ENCODE data around the gene COL5A2. TPM values are rescaled to one million over a fixed set of nuclear protein-coding genes. Genes with fewer than 3 reads are reported as not detected.
A peak's percentile ranks its signal among the peaks of the same experiment; 100 is the strongest.

COL5A2 gene
- polyA plus RNA-seq, 1 donor (not counting 4 experiments of a cell fraction or from before 2014, with no cell fraction given) = 7.2 TPM

- H3K4me1 ChIP-seq (ENCODE audit: control insufficient read depth, extremely low read depth, insufficient read depth, low read length) = peaks cover 7% of the 10 kb centered on the region
- H3K27me3 ChIP-seq (ENCODE audit: control insufficient read depth, extremely low read depth, insufficient read depth, low read length) = no peaks in the 10 kb centered on the region
- FAIRE-seq = no peak
- H2AFZ ChIP-seq (ENCODE audit: control insufficient read depth, low read length) = no peak overlapping the region
- TF ChIP-seq CTCF (optimal IDR thresholded peaks at IDR 0.05 in 1 of 3, IDR thresholded peaks at IDR 0.05 in 1 of 3, conservative IDR thresholded peaks at IDR 0.05 in 1 of 3; ENCODE audit: extremely low read depth in 1 of 3, insufficient read depth in 2 of 3, low read length in 3 of 3) = no peak
- TF ChIP-seq EZH2 (IDR thresholded peaks at IDR 0.05; ENCODE audit: low read length) = no peak
- no peaks in the 10 kb centered on the region for H3K9me1 ChIP-seq (ENCODE audit: control insufficient read depth, extremely low read depth, insufficient read depth, low read length)
- dilution Hi-C loops (cut with MboI; ENCODE audit: extremely low pct_ligation_motif_present, low sequenced_read_pairs) = no loop called here
- H3K27ac ChIP-seq (ENCODE audit: control insufficient read depth, insufficient read depth, low read length) = no peak overlapping the region
- no peaks in the 10 kb centered on the region for H3K36me3 ChIP-seq (ENCODE audit: control insufficient read depth in 2 of 2, extremely low read depth in 1 of 2, insufficient read depth in 2 of 2, low read length in 2 of 2)
- H3K9me3 ChIP-seq (ENCODE audit: control insufficient read depth, low read depth, low read length) = no peaks in the 10 kb centered on the region
- no peak overlapping the region for H3K9ac ChIP-seq (ENCODE audit: control insufficient read depth, extremely low read depth, insufficient read depth, low read length)
- H3K4me2 ChIP-seq (ENCODE audit: control insufficient read depth, extremely low read depth, insufficient read depth, low read depth, low read length) = no peak overlapping the region
- H3K79me2 ChIP-seq (ENCODE audit: control insufficient read depth, insufficient read depth, low read length) = no peaks in the 10 kb centered on the region
- H4K20me1 ChIP-seq (ENCODE audit: control insufficient read depth, extremely low read depth, insufficient read depth, low read length) = no peaks in the 10 kb centered on the region
- no peak for DNase-seq (ENCODE audit: low read depth, low spot score)
- no peak overlapping the region for H3K4me3 ChIP-seq (ENCODE audit: control insufficient read depth in 2 of 3, extremely low read depth in 1 of 3, insufficient read depth in 2 of 3, low read depth in 1 of 3, low read length in 3 of 3)
These were observed 2.1 kb upstream of the COL5A2 start for GRCh38 chr2:189181706-189182105.

- Histone ChIP-seq H3K4me1 (ENCODE audit: control insufficient read depth, extremely low read depth, insufficient read depth, low read length) (peaks cover 7% of the 10 kb centered on the region), H3K79me2 (ENCODE audit: control insufficient read depth, insufficient read depth, low read length) (no peaks in the 10 kb centered on the region), H3K9me3 (ENCODE audit: control insufficient read depth, low read depth, low read length) (no peaks in the 10 kb centered on the region), H4K20me1 (ENCODE audit: control insufficient read depth, extremely low read depth, insufficient read depth, low read length) (no peaks in the 10 kb centered on the region), H2AFZ (ENCODE audit: control insufficient read depth, low read length) (peak overlapping the region; percentile 85), H3K4me2 (ENCODE audit: control insufficient read depth, extremely low read depth, insufficient read depth, low read depth, low read length) (peak overlapping the region; percentile 89), H3K9me1 (ENCODE audit: control insufficient read depth, extremely low read depth, insufficient read depth, low read length) (no peaks in the 10 kb centered on the region), H3K27me3 (ENCODE audit: control insufficient read depth, extremely low read depth, insufficient read depth, low read length) (no peaks in the 10 kb centered on the region), H3K9ac (ENCODE audit: control insufficient read depth, extremely low read depth, insufficient read depth, low read length) (peak overlapping the region; percentile 56), H3K27ac (ENCODE audit: control insufficient read depth, insufficient read depth, low read length) (peak overlapping the region; percentile 15), H3K36me3 (ENCODE audit: control insufficient read depth in 2 of 2, extremely low read depth in 1 of 2, insufficient read depth in 2 of 2, low read length in 2 of 2) (no peaks in the 10 kb centered on the region), H3K4me3 (ENCODE audit: control insufficient read depth in 2 of 3, extremely low read depth in 1 of 3, insufficient read depth in 2 of 3, low read depth in 1 of 3, low read length in 3 of 3) (peak overlapping the region; percentile 43 to 77 (median 71))
- DNase-seq (ENCODE audit: low read depth, low spot score) (no peak), FAIRE-seq (peak; percentile 23)
- dilution Hi-C loops (cut with MboI; ENCODE audit: extremely low pct_ligation_motif_present, low sequenced_read_pairs) = no loop called here
- TF ChIP-seq EZH2 (IDR thresholded peaks at IDR 0.05; ENCODE audit: low read length) (no peak), CTCF (optimal IDR thresholded peaks at IDR 0.05 in 1 of 3, IDR thresholded peaks at IDR 0.05 in 1 of 3, conservative IDR thresholded peaks at IDR 0.05 in 1 of 3; ENCODE audit: extremely low read depth in 1 of 3, insufficient read depth in 2 of 3, low read length in 3 of 3) (no peak)
These were observed 613 bp downstream of the COL5A2 start for GRCh38 chr2:189178726-189179569.
